Right lobe of liver (tissue), 4 donors: ENCODE results near the gene DNAJA4.

Source experiments
- POLR2A ChIP-seq: fragments of 450-650 bp; IDR thresholded peaks from one replicate; pipeline ENCODE4 v1.6.1; 2017; ENCODE audit warnings: antibody characterized with exemption, mild to moderate bottlenecking
- TF ChIP-seq, protein P1 (sequence below), 4 donors: fragments of 200-600 bp in 3 of 4; fragments of 450-650 bp in 1 of 4; IDR thresholded peaks; one replicate each; pipeline versions ENCODE4 v1.5.1 to v1.8.0; 2016 to 2022; ENCODE audit warnings: antibody characterized with exemption in 4 of 4, mild to moderate bottlenecking in 2 of 4
- donor health status: DM: no; HTN: no; CAD: no.
- donor health status: DM: no; HTN: no; CAD: no.
- donor health status: DM: no; HTN: yes; CAD: no.

DNA sequence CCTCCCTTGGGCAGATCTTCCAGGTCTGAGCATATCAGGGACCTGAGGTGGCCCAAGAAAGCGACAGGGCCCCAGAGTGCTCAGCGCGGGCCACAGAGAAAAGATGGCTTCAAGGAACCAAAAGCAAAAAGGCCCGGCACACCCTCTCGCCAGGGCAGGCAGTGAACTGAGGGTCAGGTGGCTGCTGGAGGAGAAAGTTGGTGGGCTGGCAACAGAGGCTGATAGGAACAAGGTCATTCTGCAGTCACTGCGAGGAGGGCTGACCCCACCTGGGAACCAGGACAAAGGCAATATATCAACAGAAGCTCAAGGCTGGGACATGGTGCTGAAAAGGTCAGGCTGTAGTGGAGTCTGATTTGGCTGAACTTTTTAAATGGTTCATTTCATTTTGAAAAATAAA, 27.2 kb upstream of the DNAJA4 start:
- TF ChIP-seq, protein P1, sequence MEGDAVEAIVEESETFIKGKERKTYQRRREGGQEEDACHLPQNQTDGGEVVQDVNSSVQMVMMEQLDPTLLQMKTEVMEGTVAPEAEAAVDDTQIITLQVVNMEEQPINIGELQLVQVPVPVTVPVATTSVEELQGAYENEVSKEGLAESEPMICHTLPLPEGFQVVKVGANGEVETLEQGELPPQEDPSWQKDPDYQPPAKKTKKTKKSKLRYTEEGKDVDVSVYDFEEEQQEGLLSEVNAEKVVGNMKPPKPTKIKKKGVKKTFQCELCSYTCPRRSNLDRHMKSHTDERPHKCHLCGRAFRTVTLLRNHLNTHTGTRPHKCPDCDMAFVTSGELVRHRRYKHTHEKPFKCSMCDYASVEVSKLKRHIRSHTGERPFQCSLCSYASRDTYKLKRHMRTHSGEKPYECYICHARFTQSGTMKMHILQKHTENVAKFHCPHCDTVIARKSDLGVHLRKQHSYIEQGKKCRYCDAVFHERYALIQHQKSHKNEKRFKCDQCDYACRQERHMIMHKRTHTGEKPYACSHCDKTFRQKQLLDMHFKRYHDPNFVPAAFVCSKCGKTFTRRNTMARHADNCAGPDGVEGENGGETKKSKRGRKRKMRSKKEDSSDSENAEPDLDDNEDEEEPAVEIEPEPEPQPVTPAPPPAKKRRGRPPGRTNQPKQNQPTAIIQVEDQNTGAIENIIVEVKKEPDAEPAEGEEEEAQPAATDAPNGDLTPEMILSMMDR (IDR thresholded peaks at IDR 0.05): no peak
- no peak for TF ChIP-seq POLR2A
